Smooth muscle cell (in vitro differentiated cells): ENCODE measurements around the gene FOCAD. TPM values are rescaled to one million over a fixed set of nuclear protein-coding genes. Genes with fewer than 3 reads are reported as not detected.
"Not testable (repeated sequence)": the region's sequence is repeated elsewhere in the genome, so short reads cannot be mapped to it uniquely, and the experiment has no call there.

Experiments used
- DNase-seq: peaks from one replicate; lab custom pipeline; 2025; ENCODE audit not compliant: unreplicated experiment; lab: John Stamatoyannopoulos, UW
- H2AFZ ChIP-seq: fragments of 200-600 bp; sonication (generic); 2 replicates; pipeline ENCODE4 v1.6.0; 2016; ENCODE audit warnings: antibody characterized with exemption, low read depth, mild to moderate bottlenecking
- H3F3A ChIP-seq: fragments of 200-600 bp; sonication (generic); 2 replicates; pipeline ENCODE4 v1.6.0; 2017; ENCODE audit warnings: antibody characterized with exemption, low read depth
- H3K27ac ChIP-seq: fragments of 200-600 bp; sonication (generic); 2 replicates; pipeline ENCODE4 v1.5.1; 2016; ENCODE audit warnings: low read depth, mild to moderate bottlenecking
- H3K27me3 ChIP-seq: fragments of 200-600 bp; sonication (generic); 2 replicates; pipeline ENCODE4 v1.6.1; 2016; ENCODE audit warnings: low read depth, mild to moderate bottlenecking
- H3K36me3 ChIP-seq: fragments of 200-600 bp; sonication (generic); 2 replicates; pipeline ENCODE4 v1.5.1; 2016; ENCODE audit warnings: low read depth
- H3K4me1 ChIP-seq: fragments of 200-600 bp; sonication (generic); 2 replicates; pipeline ENCODE4 v1.5.1; 2016; ENCODE audit warnings: low read depth
- H3K4me2 ChIP-seq: fragments of 200-600 bp; sonication (generic); 2 replicates; pipeline ENCODE4 v1.6.0; 2016; ENCODE audit warnings: mild to moderate bottlenecking
- H3K4me3 ChIP-seq: fragments of 200-600 bp; sonication (generic); 2 replicates; pipeline ENCODE4 v1.5.1; 2016; ENCODE audit warnings: mild to moderate bottlenecking
- H3K79me2 ChIP-seq: fragments of 200-600 bp; sonication (generic); 2 replicates; pipeline ENCODE4 v1.6.0; 2016; ENCODE audit warnings: low read depth, mild to moderate bottlenecking
- H3K9ac ChIP-seq: fragments of 200-600 bp; sonication (generic); 2 replicates; pipeline ENCODE4 v1.6.0; 2016; ENCODE audit warnings: low read depth
- H3K9me3 ChIP-seq: fragments of 200-600 bp; sonication (generic); replicated peaks from 2 replicates; pipeline ENCODE4 v1.5.1; 2016; ENCODE audit warnings: low read depth
- H4K20me1 ChIP-seq: fragments of 200-600 bp; sonication (generic); 2 replicates; pipeline ENCODE4 v1.6.0; 2016; ENCODE audit warnings: low read depth
- CTCF ChIP-seq: fragments of 200-600 bp; sonication (generic); IDR thresholded peaks from 2 replicates; pipeline ENCODE4 v1.5.1; 2017; ENCODE audit warnings: borderline replicate concordance, mild to moderate bottlenecking, antibody characterized with exemption; ENCODE audit not compliant: insufficient read depth, poor library complexity, severe bottlenecking
- WGBS: methylation state at CpG from one replicate; pipeline ENCODE4 v1.1.7; 2016; ENCODE audit warnings: low lambda C conversion rate; 5-methylcytosine and 5-hydroxymethylcytosine counted together
- polyA plus RNA-seq: library from polyadenylated mRNA; unstranded; fragments of >200 nt; fragmentation: Nextera tagmentation; extraction: Ambion mirVana; gene quantifications from 2 replicates; pipeline ENCODE4 v1.2.1, GENCODE V29; 2016
- total RNA-seq: library from RNA; depleted of rRNA; stranded (reverse); fragments of >200 nt; gene quantifications from 2 replicates; pipeline ENCODE4 v1.2.3, GENCODE V29; 2014

The FOCAD gene
- total and polyA plus RNA-seq, 2 experiments from 2014 or later: 31.0 to 106 TPM

DNA sequence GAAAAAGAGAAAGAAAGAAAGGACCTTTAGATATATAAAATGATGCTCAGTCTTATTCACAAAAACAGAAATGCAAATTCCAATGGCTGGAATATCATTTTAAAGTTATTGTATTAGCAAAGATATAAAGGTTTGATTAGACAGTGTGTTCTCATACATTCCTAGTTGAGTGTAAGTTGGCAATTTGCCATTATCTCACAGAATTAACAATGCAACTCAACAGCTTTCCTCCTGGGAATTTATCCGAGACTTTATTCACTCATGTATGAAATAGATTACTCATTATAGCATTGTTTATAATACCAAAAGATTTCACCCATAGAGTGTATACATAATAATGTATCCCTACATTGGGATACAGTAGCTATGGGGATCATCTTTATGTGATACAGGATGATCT lies 34.7 kb upstream of the FOCAD start:
- Histone ChIP-seq H2AFZ (no peak overlapping the region), H3K9me3 (no peaks in the 10 kb centered on the region), H3K27ac (no peak overlapping the region), H3K4me3 (no peak overlapping the region), H3K36me3 (no peaks in the 10 kb centered on the region), H4K20me1 (no peaks in the 10 kb centered on the region), H3K9ac (no peak overlapping the region), H3K4me1 (no peaks in the 10 kb centered on the region), H3K4me2 (no peak overlapping the region), H3K79me2 (no peaks in the 10 kb centered on the region), H3K27me3 (no peaks in the 10 kb centered on the region), H3F3A (no peaks in the 10 kb centered on the region)
- TF ChIP-seq CTCF: no peak
- WGBS: 92% methylated on average over 1 of the region's 1 CpG
- DNase-seq: no peak

GRCh38 chr9:20650313-20650712 lies 33.7 kb upstream of the FOCAD start:
- Histone ChIP-seq H3K4me3 (no peak overlapping the region), H3K79me2 (no peaks in the 10 kb centered on the region), H3K27ac (no peak overlapping the region), H3K9me3 (no peaks in the 10 kb centered on the region), H3F3A (no peaks in the 10 kb centered on the region), H3K4me1 (no peaks in the 10 kb centered on the region), H2AFZ (no peak overlapping the region), H3K27me3 (no peaks in the 10 kb centered on the region), H3K9ac (no peak overlapping the region), H3K4me2 (no peak overlapping the region), H4K20me1 (no peaks in the 10 kb centered on the region), H3K36me3 (no peaks in the 10 kb centered on the region)
- DNase-seq: no peak
- TF ChIP-seq CTCF: no peak
- 98% methylated on average over 4 of the region's 4 CpGs for WGBS

- 92% methylated on average over 4 of the region's 4 CpGs for WGBS
- Histone ChIP-seq H3K4me1 (no peaks in the 10 kb centered on the region), H3K79me2 (no peaks in the 10 kb centered on the region), H2AFZ (no peak overlapping the region), H3K27me3 (no peaks in the 10 kb centered on the region), H3K4me2 (no peak overlapping the region), H3F3A (no peaks in the 10 kb centered on the region), H4K20me1 (no peaks in the 10 kb centered on the region), H3K36me3 (no peaks in the 10 kb centered on the region), H3K4me3 (no peak overlapping the region), H3K27ac (no peak overlapping the region), H3K9ac (no peak overlapping the region), H3K9me3 (no peaks in the 10 kb centered on the region)
- no peak for DNase-seq
- no peak for TF ChIP-seq CTCF
These were observed 33.2 kb upstream of the FOCAD start for GRCh38 chr9:20650750-20651299.

- no peak for DNase-seq
- Histone ChIP-seq H3F3A (no peaks in the 10 kb centered on the region), H3K79me2 (no peaks in the 10 kb centered on the region), H3K4me1 (no peaks in the 10 kb centered on the region), H4K20me1 (no peaks in the 10 kb centered on the region), H3K36me3 (no peaks in the 10 kb centered on the region), H3K9me3 (no peaks in the 10 kb centered on the region), H3K4me2 (no peak overlapping the region), H3K27me3 (no peaks in the 10 kb centered on the region), H2AFZ (no peak overlapping the region), H3K27ac (no peak overlapping the region), H3K4me3 (no peak overlapping the region), H3K9ac (no peak overlapping the region)
- WGBS: 81% methylated on average over 4 of the region's 4 CpGs
- TF ChIP-seq CTCF: no peak
These were observed 32.1 kb upstream of the FOCAD start for GRCh38 chr9:20651939-20652338.

DNA sequence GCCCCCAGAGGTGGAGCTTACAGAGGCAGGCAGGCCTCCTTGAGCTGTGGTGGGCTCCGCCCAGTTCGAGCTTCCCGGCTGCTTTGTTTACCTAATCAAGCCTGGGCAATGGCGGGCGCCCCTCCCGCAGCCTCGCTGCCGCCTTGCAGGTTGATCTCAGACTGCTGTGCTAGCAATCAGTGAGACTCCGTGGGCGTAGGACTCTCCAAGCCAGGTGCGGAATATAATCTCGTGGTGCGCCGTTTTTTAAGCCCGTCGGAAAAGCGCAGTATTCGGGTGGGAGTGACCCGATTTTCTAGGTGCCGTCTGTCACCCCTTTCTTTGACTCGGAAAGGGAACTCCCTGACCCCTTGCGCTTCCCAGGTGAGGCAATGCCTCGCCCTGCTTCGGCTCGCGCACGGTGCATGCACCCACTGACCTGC lies 25.8 kb upstream of the FOCAD start:
- Histone ChIP-seq H3K4me3 (peak overlapping the region; percentile 64), H3K4me1 (peaks cover 37% of the 10 kb centered on the region), H3K4me2 (peak overlapping the region; percentile 85), H3K79me2 (peaks cover 35% of the 10 kb centered on the region), H2AFZ (peak overlapping the region; percentile 97), H3K9ac (peak overlapping the region; percentile 44)
- WGBS: 13% methylated on average over 26 of the region's 27 CpGs
- not testable (repeated sequence) for H3K27me3 ChIP-seq, H4K20me1 ChIP-seq, DNase-seq, H3K9me3 ChIP-seq, H3F3A ChIP-seq, H3K27ac ChIP-seq, H3K36me3 ChIP-seq
